HG03064 (cell line): Measurements from ENCODE around the gene CTIF.
"Not testable (repeated sequence)": the region's sequence is repeated elsewhere in the genome, so short reads cannot be mapped to it uniquely, and the experiment has no call there.

Experiments used
- ATAC-seq: cut with Tn5 transposase; IDR thresholded peaks from one replicate; pipeline ENCODE4 v1.9.1; 2021; ENCODE audit warnings: low read depth; ENCODE audit not compliant: unreplicated experiment

CTIF gene

DNA sequence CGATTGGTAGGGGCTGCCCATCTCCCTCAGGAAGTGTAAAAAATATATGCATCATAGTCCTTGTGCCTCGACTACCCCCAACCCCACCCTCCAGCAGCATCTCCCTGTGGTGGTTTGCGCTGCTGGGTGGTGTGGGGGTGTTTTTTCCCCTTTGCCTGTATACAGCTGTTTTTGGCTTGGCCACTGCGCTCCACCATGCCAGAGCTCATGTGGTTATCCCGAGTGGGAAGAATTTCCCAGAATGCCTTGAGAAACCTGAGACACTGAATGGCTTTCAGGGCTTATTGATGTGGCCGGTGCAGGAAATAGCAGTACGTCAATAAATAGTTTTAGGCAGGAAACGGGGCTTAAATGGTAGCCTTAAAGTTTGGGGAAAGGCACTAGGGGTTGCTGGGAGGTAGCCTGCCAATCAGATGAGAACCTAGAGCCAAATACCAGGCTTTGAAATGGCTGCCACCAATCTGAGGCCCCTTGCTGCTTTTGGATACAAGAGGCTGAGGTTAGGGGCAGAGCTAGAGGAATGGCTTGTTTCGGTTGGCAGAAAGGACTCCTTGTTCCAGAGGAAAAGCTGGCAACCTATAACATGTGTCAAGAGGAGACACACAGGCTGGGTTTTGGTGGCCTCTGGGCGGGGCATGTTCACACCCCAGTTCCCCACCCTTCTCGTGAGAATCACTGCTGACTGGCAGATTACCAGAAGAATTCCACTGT is 267.9 kb downstream of the CTIF start:
- ATAC-seq = no peak

DNA sequence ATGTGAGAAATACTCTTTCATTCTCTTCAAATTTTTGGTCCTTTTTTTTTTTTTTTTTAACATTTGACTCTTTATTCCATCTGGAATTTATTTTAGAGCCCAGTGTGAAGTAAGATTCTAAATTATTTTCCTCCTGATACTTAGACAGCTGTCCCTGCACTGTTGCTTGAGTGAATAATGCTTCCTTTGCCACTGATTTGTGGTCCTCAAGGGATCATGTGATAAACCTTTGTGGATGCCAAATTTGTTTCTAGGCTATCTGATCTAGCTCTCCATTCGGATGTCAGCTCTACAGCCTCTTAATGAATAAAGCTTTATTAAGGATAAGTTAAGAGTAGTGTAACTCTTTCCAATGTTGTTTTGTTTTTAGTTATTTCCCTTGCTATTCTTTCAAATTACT is 269.6 kb downstream of the CTIF start:
- ATAC-seq = no peak

DNA sequence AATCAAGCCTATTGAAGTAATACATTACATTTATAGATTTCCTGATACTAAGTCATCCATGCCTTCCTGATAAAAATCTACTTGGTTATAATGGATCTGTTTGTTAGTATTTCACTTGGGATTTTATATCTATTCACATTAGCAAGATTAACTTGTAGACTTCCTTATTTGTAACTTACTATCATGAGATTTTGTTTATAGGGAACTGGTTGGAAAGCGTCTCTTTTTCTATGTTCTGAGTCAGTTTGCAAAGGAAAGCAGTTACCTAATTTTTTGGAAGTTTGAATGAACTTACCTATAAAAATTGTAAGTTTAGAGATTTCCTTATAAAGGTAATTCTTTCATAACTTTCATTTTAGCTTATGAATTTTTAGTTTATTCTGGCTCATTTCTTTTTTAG is 270.5 kb downstream of the CTIF start:
- ATAC-seq = no peak

DNA sequence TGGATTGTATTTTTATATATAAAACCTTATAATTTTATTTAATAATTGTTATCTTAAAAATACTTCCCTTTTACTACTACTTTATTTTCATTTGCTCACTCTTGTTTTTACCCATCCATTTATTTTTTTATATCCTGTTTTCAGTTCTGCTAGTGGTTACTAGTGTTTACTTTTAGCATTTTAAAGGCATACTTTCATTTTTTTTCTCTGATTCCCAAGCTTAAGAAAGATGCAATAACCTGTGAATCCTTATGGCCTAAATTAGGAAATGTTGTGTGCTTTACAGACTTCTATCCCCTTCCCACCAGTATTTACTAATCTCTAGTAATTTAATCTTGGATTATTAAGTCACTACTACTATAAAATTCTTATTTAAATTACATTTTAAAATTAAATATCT is 272.0 kb downstream of the CTIF start:
- ATAC-seq = no peak

DNA sequence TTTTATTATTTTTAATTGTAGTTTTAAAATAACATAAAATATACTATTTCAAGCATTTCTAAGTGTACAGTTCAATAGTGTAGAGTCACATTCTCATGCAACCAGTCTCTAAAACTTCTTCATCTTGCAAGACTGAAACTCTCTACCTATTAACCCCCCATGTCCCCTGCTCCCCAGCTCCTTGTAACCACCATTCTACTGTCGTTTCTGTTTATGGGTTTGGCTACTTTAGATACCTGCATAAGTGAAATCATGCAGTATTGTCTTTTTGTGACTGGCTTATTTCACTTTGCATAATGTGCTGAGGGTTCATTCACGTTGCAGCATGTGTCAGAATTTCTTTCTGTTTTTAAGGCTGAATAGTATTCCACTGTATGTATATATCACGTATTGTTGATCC is 272.6 kb downstream of the CTIF start:
- no peak for ATAC-seq

DNA sequence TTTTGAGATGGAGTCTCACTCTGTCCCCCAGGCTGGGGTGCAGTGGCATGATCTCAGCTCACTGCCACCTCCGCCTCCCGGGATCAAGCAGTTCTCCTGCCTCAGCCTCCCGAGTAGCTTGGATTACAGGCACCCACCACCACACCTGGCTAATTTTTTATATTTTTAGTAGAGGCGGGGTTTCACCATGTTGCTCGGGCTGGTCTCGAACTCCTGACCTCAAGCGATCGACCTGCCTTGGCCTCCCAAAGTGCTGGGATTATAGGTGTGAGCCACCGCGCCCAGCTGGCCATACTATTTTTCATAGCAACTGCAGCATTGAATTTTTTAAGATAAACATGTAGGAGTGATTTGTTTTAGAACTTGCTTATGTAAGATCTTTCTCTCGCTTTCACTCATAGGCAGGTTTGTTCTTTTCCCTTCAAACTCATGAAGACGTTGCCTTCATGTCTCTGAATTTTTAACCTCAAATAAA is 273.2 kb downstream of the CTIF start:
- ATAC-seq = not testable (repeated sequence)

DNA sequence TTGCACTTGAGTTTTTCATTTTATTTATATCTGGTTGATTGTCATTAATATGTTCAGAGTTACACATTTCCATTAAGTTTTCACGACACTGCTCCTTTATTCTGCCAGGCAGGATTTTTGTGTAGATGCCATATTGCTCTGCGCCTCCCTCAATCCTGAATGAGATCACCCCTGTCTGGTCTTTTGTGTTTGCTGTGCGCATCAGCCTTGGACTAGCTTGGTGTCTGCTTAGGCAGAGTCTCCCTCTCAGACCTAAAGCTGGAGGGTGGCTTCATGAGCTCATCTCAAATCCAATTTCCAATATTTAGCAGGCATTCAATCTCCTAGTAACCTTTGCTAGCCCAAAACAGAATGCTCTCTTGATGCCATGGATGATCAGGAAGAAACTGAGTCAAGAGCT is 274.5 kb downstream of the CTIF start:
- no peak for ATAC-seq

DNA sequence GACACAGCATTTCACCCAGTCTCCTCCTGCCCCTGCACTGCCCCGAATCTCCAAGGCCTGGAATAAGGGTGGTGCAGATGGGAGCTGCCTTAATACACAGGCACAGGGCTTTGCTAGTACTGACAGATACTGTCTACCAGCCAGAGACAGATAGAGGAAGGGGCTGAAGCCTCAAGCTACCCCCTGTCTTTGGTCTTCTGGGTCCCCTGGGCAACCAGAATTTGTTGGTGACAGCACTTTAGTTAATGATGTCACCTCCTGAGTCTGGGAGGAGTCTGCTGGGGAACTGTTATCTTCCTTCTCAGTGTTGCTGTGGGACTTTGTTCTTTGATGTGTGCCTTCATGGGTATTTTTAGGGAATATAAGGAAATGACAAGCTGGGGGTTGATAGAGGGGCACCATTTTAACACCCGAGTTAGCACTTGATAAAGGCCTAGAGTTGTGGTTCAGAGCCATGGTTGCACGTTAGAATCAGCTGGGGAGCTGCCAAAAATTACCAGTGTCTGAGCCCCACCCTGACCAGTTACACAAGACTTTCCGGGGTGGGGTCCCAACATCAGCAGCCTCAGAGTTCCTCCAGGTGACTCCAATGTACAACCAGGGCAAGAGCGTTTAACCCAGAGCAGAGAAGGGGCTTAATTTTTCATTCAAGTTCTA is 275.1 kb downstream of the CTIF start:
- no peak for ATAC-seq

DNA sequence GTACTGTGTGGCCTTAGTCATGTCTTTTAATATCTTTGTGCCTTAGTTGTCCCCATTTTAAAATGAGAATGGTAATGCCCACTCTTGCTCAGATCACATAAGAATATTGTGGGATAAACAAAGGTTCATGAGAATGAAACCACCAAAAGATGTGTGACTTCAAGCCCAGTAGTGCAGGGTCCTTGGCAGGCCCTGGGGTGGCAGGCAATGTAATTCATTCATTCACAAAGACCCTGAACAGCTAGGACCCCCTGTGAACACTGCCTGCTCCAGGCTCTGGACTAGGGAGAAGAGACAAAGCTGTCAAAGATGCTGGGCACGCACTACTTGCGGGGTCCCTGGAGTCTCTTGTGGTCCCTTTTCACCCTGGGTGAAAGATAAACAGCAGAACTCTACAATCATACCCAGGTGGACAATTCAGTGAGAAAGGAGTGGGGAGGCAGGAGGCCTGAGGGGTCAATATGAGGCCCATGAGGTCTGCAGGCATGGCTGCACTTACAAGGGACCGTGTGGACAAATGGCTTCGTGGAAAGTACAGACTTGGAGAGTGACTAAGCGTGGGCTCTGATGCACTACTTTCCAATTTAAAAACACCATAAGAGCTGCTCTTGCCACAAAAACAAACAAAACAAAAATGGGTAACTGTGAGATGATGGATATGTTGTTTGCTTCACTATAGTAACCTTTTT is 275.8 kb downstream of the CTIF start:
- no peak for ATAC-seq

DNA sequence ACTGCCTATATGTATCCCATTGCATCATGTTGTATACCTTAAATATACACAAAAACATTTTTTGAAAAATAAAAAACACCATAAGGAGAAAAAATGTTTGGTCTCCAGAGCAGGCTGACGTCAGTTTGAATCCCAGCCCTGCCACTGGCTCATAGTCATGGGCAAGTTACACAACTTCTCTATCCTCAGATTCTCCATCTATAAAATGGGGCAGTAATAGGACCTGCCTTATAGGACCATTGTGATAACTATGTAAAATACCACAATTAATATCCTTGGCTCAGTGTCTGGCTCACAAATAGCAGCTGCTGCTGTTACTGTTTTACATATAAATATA is 276.3 kb downstream of the CTIF start:
- no peak for ATAC-seq

DNA sequence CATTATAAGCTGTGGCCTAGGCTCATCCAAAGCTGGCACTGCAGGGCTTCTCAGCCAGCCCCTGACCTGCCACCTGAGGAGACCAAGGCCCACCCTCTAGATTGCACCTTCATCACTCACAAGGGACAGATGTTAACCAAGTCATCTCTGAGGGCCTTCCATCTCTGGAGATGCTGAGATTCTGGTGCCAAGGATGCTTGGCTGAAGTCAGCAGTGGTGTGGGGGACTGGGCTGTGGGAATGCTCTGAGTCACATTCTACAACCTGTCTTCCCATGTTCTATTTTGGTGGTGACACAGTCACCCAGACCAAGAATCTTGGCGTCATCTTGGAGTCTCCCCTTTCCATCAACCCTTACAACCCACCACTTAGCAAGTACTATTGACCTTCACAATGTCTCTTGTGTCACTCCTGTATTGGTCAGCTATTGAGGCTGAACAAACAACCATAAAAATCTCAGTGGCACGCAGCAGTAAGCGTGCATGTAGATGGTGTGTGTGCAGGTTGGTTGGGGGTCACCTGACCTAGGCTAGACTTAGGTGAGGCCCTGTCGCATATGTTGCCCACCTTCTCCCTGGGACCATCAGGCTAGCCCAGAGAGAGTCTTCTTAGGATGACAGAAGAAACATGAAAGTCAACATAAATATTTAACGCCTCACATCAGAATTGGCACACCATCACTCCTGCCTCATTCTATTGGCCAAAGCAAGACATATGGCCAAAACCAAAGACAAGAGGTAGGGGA is 276.9 kb downstream of the CTIF start:
- no peak for ATAC-seq

DNA sequence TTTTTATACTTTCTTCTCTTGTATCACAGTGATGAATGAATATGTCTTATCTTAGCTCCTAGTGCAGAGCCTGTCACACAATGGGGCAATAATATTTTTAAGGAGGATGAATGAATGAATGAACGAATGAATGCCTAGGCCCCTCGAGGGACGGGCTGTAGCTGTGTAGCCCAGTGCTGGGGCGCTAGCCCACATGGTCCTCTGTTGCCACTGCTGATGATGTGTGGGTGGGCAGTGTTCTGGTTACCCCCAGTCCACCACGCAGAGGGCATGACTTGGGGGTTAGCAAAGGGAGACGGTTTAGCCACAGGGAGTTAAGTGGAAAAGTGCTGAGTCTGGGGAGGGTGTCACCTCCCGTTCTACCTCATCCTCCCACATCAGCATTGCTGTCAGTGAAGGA is 277.7 kb downstream of the CTIF start:
- ATAC-seq = no peak

DNA sequence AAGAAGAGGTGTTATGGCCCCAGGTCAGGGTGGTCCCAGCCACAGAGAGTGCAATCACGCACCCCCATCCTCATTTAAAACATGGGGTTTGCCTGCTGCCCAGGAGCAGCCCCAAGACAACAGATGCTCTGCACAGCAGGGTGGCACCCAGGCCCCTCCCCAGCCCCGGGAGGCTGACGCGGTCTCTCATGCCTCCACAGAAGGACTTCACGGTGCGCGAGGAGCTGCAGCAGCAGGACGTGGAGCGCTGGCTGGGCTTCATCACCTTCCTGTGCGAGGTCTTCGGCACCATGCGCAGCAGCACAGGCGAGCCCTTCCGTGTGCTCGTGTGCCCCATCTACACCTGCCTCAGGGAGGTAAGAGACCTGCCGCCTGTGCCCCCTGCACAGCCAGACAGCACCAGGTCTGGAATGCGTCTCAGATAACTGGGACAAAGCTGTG is 278.2 kb downstream of the CTIF start:
- no peak for ATAC-seq

DNA sequence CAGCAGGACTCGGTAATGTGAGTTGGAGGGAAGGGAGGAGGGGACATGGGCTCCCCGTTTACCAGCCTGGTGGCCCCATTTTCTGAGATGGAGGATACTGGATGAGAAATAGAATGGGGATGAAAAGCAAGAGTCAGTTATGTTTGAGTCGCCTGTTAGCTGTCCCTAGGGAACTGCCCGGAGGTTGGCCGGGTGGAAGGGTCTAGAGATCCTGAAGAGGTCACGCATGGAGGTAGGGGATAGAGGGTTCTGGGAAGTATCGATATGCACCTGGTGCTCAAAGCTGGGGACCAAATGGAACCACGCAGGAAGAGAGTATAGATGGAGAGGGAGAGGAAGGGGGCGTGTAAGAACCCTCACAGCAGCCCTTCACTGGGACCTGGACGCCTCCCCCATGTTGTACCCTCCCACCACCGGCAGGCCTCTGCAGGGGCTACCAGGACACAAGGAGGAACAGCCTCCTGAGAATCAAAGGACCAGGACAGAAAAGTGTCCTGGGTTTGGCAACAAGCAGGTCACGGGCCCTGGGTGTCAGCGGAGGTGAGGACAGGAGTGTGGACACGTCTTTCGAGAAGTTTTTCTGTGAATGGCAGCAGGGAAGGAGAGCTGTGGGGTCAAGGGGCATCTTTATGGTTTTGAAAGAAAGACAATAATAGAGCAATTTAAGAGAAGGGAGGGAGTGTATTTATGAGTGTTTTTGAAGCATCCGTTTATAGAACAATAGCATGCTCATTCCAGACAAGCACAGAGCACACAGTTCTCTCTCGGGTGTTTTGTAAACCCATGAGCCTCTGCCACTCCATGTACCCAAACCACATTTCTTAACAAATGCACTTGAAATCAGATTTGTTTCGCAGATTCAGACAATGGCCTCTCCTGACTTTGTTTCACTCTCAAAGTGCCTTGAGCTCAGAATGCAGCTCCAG is 279.8 kb downstream of the CTIF start:
- ATAC-seq = no peak

DNA sequence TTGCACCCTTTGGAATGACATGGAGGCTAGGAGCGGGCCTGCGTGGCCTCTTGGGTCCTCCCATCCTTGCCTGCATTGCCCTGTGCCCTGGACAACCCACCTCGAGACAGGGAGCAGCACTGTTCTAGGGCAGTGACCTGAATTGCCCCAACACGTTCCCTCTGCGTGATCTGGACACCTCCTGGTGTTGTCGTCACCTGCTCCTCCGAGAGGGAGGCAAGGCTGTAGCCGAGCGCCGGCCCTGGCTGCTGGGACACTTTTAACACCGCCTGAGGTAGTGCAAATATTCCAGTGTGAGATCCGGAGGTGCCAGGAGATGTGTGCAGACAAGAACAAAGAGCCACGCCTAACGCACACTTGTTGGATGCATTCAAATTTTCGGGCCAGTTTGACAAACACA is 280.4 kb downstream of the CTIF start:
- ATAC-seq = no peak

DNA sequence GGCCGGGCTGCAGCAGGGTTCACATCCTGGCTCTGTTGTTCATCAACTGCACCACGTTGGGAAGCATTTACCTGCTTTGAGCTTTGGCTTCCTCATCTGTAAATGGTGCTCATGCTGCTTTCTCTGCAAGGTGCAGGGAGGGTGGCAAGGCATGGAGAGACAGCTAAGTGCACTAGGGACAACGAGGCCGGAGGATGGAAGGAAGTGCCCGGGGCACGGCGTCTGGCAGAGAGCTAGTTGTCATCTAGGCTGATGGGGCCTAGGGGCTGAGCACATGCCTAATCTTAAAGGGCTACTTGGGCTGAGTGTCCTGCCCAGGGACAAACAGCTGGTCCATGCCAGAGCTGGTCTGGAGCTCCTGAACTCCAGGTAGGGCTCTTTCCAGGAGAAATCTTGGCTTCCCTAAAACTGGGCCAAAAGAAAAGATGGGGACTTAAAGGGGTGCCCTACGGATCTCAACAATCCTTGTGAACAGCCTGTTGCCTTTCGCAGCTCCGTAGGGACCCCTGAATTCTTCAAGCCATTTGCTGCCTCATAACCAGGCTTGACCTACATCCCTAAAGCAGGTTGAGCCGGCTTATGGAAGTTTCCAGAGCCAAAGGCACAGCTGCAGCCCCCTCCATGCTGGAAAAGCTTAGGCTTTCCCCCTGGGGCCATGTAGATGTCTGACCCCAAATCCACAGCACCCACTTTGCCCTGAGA is 281.1 kb downstream of the CTIF start:
- ATAC-seq = no peak

DNA sequence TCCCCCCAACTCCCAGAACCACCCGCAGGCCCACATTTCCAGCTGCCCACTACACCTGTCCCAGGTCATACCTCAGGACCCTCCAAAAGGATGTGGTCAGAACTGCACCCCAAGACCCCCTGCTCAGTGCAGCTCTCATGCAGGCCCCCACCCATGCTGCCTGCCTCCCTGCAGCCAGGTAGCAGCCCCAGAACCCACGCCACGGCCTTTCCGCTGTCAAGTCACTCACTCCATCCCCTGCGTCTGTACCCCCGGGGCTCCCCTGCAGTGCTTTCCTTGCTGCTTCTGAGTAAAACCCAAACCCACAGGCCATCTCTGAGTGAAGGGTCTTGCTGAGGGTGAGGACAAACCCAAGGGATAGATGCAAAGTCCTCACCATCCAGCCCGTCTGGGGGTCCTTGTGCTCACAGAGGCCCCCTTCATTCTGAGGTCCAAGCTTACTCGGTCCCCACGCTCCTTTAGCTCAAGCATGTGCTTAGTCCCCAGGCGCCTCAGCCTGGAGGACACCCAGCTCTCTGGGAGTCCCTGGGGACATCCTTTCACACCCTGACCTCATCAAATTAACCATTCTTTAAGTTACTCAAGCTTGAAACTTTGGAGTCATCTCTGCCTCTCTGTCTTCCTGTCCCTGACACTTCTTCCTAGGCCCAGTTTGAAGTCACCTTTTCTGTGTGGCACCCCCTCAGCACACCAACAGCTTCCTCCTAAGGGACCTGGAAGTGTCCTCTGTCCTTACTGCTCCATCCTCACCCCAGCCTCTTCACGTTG is 281.8 kb downstream of the CTIF start:
- ATAC-seq = peak; percentile 87

DNA sequence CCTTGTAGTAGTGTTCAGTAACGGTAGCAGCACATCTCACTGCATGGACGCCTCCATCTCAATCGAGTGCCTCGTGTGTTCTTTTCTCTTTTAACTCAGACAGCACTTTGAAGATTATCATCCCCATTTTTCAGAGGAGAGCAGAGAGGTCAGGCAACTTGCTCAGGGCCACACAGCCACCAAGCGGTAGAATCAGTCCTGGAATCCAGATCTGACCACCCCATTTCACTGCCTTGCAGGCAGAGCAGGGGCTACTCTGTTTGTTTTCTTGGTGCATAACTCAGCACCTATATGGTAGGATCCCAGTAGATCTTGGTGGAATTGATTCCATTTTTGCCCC is 282.4 kb downstream of the CTIF start:
- no peak for ATAC-seq

DNA sequence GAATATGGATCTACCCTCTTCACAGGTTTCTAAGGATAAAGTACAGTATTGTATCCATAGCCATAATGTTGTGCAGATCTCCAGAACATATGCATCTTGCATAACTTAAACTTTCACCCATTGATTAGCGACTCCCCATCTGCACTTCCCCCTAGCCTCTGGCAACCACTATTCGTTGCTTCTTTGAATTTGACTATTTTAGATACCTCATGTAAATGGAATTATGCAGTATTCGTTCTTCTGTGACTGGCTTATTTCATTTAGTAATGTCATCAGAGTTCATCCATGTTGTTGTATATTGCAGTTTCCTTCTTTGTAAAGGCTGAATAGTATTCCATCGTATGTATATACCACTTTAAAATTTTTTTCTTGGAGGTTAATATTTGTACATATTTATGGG is 283.0 kb downstream of the CTIF start:
- ATAC-seq = no peak
